NCI-H1048 (cell line): ENCODE data around the gene KLF15.

Source experiments
- DNase-seq: peaks from one replicate; lab custom pipeline; 2025; lab: John Stamatoyannopoulos, UW

KLF15 gene

DNA sequence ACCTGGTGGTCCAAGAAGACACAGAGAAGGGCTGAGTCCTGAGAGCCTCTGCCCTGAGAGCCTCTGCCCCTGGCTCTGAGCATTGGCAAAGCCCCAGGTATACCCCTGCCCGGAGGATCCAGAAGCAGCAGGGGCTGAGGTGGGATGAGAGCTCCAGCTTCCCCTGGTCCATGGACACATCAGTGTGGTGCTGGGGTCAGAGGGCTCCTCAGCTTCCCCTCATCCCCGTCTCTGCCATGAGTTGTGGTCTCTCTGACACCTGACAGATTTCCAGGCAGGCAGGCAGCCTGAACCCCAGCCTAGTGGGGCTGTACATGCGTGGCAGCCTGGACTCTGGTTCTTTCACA is 3.5 kb upstream of the KLF15 start:
- no peak for DNase-seq

DNA sequence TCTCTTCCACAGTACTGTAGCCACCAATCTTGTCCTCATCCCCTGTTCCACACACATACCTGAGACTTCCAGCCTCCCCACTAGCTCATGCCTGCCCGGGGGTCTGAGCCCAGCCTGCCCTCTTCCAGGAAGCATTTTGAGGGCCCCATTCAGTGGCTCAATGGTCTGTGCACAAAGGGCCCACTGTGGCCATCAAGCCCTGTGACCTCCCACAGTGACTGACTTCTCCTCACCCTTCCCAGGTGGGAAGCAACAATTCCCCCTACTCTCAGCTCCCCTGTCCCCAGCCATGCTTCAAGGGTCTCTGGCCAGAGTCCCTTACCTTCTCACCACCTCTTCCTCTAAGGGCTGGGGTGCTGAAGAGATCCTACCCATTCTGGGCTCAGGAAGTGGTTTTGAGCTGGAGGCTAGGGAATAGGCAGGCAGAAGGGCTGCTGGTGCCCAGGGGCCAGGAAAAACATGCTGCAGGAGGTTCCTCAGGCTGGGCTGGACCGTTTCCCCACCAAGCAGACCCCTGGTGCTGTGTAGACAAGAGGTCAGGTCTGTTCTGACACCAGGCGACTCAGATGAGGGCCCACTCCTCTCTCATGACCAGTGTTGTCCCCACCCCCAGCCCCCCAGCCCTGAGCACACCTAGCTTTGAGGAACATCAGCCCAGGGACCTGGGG is 3.0 kb upstream of the KLF15 start:
- no peak for DNase-seq

DNA sequence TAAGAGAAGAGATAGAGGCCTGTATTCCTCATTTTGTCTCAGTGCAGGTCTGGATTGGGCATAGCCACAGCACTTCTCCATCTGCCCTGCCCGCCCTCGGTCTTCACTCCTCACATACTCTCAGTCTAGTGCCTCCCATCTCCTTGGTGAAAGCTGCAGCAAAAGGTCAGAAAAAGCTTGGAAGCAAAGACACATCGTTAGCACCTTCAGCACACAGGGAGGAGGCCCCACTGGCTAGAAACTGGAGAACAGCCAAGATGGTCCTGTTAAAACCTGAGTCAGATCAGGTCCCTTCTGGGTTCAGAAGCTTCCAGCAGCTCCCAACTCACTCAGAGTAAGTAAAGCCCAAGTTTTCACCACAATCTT is 1.6 kb upstream of the KLF15 start:
- no peak for DNase-seq

DNA sequence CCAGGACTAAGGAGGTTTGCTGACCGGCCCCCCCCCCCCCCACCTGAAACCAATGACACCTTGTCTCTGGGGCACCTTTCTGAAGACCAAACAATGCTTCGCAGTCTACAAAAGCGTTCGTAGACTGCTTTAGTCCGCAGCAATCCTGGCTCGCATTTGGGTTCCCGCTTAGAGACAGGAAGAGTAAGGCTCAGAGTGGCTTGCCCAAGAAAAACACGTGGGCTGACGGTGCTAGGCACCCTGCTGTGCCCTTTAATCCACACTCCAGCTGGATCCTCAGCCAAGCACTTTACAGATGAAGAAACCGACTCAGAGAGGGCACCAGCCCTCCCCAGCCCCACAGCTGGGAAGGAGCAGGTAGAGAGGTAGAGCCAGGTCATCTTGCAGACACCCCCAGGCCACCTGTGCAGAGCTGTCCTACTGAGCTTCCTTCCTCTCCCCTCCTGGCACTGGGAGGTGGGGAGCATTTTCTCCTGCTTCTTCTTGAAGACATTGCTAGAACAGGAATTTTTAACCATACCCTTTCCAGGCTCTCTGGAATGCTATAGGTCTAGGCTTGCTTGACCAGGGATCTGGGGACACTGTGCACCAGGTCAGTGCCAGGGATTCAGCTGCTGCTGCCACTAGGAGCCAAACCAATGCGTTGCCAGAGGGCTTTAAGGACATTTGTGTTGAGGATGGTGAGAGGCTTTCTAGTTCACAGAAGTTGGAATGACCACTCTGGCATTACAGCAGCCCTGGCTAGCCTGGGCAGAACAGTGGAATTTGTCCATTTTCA is 1.0 kb upstream of the KLF15 start:
- DNase-seq, result no peak

DNA sequence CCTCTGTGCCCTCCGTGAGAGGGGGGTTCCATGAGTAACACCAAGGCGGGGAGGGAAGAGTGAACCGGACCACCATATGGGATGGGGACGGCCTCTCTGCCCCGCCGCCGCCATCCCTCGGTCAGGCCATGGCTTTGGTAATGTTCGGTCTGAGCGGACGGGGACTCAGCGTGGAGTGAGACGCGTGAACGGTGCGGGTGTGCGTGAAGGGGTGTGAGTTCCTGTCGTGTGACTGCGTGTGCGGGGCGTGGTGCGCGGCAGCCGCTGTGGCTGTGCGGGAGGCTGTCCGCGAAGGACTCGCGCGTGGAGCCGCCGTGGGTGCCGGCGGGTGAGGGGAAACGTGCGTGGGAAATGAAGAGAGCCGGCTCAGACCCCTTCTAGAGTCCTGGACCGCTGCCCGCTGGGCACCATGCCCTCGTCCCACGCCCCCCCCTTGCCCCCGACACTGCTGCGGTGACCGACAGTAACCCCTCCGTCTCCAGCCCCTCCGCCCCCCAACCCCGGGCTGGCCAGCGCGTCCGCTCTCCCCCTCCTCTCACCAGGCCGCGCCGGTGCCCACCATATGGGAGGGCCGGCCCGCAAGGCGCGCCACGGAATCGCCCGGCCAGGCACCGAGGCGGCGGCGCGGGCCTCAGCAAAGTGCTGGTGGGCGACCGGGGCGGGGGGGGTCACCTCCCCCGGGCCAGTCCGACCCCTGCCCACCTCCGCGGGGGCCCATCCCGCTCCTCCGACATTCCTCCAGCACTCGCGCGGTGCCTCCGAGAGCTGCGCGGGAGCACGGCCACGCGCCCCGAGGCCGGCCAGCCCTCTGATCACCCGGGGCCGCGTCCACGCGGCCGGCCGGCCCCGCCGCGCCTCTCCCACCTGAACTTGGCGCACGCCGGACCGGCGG is 589 bp downstream of the KLF15 start:
- DNase-seq, result no peak

DNA sequence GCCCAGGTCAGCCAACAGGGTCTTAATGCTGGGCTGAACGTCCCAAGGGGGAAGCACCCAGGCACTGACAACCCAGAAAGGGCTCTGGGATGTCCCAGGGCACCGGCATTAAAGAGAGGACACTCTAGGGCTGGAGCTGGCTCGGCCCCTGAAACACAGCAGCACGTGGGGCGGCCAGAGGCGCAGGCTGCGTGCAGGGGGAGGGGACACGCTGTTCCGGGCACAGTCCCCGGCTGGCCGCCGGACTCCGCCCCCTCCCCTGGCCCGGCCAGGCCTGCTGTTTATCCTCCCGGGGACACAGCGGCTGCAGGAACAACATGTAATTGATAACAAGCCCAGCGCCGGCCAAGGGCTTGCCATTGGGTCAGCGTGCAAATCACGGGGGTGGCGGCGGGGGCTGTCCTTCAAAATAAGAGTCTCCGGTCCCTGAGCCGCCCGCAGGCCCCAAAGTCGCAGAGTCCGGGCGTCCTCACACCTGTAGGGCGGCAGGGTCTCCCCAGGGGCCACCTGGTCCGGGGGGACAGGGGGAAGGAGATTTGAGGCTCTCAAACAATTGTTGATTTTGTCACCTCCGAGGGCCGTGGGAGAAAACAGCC is 1.3 kb downstream of the KLF15 start:
- DNase-seq, result no peak

DNA sequence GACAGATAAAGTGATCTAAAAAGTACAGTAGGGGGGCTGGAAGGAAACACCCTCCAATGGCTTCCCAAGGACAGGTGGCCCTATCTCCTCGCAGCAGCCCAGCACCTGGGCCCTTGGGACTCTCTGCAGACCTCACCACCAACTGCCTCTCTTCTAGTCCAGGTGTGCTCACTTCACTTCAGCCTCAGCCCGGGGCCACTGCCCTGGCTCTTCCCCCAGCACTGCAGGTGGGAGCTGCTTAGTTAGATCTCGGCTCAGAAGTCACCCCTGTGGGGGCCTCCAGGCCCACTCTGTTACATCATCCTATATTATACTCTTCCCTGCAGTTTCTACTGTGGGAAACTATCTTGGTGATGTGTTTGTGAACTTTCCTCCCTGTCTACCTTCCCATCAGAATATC is 2.0 kb downstream of the KLF15 start:
- DNase-seq, result no peak

DNA sequence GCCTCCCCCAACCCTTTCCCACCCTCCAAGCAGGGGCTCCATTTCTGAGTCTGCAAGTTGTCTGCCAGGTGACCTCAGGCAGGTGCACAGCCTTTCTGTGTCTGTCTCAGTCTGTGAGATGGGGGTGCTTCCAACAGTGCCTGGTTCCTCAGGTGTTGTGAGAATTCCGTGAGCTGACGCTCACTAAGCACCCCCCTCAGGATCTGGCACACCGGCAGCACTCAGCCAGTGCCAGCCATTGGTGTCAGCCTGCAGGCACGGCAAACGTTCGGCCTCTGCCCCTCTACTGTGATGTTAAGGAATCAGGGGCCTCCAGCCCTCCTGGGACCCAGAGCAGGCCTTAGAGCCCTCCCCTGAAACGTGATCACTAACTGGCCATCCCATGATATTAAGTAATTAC is 2.4 kb downstream of the KLF15 start:
- DNase-seq, result no peak

DNA sequence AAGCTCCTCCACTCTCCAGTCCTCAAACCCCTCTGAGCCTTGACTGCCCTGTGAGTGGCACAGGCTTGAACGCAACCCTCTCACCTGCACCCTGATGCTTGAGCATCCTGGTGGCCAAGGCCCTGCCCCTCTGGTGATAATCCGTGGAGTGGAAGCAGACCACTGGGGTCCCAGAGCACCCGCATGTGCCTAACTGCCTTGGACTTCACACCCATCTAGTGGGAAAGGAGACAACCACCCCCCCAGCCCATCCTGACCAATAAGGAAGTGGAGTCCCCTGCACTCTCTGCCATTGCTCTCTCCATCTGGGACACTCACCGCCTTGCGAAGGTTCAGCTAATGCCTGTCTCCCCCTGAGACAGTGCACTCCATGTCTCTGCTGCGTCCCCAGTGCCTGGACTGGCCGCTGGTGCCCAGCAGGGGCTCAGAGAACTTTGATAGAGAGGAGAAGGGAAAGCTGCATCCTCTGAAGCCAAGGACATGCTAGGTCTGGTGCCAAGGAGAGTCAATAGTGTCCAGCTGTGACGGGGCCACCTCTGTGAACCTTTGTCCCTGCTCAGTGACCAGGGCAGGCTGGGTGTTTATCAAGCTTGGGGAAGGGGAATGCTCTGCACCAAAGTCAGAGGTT is 3.4 kb downstream of the KLF15 start:
- DNase-seq, result no peak

DNA sequence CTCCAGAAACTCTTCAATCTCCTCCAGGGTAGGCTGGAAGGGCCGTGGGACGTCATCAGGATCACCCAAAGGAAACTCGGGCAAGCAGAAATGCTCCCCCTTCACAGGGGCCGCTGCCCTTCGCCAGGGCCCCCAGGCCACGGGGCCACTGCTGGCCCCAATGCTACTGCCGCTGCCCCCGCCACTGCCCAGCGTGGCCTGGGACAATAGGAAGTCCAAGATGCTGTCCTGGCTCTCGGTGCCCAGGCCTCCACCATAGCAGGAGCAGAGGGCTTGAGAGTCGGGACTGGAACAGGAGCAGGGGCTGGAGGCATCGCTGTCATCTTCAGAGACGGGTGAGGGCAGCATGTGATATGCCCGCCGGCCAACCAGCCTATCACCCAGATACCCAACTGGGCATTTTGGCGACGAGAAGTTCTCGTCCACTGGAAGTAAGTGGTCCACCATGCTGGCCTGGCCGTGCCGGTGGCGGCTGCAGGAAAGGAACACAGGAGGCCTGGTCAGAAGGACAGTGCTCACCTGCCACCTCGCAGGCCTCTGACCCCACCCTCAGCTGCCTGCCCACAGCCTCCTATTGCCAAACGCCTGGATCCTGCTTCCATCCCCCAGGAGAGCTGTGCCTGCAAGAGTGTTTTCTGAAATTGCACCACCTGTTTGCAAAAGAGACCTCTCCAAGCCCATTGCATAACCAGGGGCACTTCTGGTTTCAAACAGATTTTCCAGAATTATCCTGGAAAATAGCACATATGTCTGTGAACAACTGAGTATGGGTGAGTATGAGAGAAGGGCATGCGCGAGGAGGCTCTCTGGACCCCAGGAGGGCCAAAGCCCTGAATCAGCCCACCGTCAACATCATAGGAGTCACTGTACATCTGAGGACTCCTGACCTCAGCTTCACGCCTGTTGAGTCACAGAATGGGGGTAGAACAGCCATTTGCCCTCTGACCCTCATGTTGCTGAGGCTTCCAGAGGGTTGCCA is 4.4 kb downstream of the KLF15 start:
- no peak for DNase-seq

DNA sequence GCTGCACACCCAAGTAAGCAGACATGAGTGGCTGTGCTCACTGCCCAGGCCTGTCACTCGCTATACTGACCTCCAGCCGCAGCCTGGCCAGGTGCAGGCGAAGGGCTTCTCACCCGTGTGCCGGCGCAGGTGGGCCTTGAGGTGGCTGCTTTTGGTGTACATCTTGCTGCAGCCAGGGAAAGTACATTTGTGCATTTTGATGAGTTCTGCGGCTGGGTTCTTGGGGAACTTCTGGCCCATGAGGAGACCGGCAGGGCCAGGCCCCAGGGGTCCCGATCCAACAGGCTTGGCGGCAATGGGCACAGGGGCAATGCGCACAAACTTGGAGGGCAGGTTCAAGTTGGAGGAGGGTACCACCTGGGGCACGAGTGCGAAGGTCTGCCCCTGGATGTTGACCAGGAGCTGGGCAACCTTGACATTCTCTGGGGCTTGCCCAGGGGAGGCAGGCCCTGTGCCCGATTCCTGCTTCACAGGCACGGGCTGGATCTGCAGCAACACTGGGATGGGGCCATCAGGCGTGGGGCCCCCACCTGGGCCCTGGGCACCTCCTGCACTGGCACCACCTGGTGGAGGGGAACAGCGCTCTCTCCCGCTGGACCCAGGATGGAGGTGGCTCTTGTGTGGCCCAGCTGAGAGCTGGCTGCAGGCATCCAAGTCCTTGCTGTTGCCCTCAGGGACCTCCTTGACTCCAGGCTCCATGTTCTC is 5.3 kb downstream of the KLF15 start:
- no peak for DNase-seq

DNA sequence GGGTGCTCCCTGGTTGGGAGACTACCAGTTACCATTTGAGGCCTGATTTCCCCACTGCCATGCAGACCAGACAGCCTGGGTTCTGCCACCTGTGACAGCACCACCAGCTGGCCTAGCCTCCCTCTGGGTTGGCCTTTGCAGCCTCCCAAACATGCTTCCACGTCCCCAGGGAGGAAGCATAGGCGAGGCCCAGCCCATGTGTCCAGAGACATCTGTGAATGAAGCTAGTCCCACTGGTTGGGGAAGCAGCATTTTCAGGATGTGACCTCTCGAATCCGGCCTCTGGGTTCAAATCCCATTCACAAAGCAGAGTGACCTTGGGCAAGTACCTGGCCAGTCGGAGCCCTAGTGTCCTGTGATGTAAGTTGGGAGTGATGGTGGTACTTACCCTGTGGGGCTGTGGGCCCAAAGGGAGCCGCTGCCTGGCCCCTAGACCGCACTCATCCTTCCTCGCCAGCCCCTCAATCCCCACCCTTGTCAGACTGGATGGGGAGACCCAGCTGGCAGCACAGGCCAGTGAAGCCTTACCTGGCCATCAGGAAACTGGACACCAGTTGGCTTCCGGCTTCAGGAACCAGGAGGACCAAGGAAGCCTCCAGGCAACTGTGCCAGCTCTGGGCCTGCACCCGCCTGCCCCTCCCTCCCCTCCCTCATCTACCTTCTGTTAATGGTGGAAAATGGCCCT is 6.0 kb downstream of the KLF15 start:
- DNase-seq, result no peak

DNA sequence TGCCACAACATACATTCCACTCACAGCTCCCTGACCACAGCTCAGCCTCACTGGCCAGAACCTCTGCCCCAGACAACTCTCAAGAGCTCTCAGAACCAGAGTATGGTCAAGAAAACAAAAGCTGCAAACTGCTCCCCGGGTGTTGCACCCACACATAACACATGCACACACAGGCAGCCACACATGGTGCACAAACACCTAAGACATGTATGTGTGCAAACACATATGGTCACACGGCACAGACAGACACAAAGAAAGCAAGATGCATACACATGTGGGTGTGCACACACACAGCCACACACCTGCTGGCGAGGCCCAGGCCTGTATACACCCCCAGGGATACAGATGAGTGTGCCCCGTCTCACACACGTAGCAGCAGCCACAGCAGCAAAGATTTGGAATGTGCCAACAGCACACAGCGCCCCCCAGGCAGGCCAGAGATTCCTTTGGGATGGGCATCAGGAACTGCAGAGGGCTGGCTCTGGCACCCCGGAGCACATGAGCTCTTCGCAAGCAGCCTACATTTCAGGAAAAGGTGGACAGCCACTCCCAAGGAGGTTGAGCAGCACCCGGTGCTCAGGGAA is 6.6 kb downstream of the KLF15 start:
- no peak for DNase-seq

DNA sequence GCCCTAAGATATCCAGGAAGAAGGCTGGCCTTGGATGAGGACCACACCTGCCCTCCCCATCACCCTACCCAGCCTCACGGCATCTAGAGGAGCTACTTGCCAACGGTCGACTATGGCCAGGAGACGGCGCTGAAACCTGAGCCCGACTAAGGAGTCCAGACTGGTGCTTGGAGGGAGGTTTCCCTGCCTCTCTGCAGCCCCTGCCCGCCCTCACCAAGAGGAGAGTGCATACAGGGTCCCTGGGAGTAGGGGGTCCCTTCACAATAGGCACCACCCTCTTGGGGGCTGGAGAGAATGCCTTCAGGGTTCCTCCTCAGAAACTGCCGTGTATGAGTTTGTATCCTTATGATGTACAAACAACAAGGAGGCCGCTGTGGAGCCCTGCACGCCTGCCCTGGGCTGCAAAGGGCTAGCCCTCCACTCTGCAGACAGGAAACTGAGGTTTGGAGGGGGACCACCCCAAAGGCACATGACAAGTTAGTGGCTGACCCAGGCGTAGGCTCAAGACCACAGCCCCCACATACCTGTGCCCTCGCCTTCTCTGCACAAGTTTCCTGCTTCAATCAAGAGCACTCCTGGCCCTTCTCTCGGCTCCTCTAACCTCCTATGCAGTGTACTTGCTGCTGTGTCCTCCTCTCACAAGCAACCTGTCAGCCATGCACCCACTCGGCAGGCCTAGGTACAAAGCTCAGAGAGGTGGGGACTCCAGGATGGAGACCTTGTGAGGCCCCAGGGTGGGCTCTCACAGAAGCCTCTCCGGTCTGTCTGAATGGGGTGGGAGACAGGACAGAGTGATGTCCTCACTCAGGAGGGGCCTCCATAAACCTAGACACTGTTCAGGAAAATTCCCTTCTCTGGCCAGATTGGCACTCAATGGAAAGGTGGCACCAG is 7.4 kb downstream of the KLF15 start:
- DNase-seq, result no peak

DNA sequence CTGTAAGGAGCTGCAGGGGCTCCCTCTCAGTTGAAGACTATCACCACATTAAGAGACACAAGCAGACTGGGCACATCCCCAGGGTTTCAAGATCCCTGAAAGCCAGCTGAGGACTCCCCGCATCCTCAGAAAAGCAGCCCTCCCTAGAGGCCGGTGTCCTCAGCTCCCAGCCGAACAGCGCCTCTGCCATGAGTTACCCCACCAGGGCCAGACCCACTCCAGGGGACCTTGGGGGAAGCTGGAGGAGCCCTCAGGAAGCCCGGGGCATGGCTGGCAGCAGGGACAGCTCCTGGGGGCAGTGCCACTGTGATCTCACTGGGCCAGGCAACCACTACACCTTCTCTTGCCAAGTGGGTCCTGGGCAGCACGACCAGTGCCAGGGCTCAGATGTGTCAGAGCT is 8.1 kb downstream of the KLF15 start:
- DNase-seq, result no peak

DNA sequence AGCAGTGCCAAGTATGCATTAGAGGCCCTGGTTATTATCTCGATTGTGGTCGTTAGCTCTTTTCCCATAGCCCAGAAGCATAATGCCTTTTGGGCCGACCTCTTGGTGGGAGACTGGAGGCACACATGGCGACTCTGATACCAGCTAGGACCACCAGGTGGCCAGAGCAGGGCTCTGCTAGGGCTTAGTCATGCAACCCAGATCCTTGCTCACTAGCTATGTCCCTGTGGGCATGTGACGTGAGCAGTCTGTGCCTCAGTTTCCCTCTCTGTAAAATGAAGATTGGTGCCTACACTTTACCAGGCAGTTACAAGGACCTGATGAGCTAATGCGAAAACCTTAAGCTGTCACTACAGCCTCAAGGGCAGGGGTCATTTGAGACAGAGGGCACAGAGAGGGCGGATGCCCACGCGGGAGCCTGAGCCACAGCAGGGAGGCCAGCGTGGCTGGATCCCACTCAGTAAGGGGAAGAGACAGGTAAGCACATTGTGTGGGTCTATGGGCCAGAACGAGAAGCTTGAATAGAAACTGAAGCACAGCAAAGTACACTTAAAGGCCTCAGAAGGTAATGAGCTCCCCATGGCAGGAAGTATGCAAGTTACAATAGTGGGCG is 8.8 kb downstream of the KLF15 start:
- no peak for DNase-seq

DNA sequence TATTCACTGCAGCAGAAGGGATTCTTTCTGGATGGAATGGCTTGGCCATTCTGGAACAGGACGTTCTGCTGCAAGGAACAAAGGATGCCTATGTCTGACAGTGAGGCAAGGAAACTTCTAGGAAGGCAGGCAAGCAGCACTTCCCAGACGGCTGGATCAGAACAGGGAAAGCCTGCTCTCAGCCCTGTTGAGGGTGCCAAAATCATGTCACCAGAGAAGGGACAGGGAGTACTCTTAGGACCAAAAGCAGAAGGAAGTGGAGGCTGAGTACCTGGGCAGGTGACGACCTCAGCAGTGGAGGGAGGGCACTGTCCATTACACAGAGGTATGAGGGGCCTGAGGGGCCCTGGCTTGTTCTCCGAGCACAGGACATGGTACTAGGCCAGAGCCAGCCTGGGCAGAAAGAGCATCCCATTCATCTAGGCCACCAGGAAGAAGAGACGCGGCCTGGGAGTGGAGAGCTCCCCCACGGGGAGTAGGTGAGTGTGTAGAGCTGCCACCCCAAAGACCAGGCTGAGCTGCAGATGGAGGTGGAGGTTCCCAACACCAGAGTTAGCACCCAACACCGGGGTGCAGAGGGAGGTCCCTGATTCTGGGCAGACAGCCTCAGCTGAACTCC is 9.6 kb downstream of the KLF15 start:
- DNase-seq, result no peak
